Stomach (tissue), 9 donors: ENCODE results near the gene HOXD10. TPM values are rescaled to one million over a fixed set of nuclear protein-coding genes. Genes with fewer than 3 reads are reported as not detected.
A peak's percentile ranks its signal among the peaks of the same experiment; 100 is the strongest.

ENCODE experiments used
- DNase-seq, 2 donors: peaks; one replicate each; pipeline versions ENCODE4 v3.0.0 to v3.0.0-alpha.2; 2013 to 2019
- H3K27ac ChIP-seq, 5 donors: fragments of 200-600 bp in 4 of 5; sonication (generic) in 4 of 5; one replicate each; pipeline ENCODE4 v1.5.1; 2013 to 2019; ENCODE audit warnings: mild to moderate bottlenecking in 1 of 5, moderate library complexity in 1 of 5
- H3K27me3 ChIP-seq, 3 donors: fragments of 200-600 bp; sonication (generic); one replicate each; pipeline ENCODE4 v1.5.1; 2017 to 2019; ENCODE audit warnings: mixed run types in 1 of 3
- H3K36me3 ChIP-seq, 4 donors: fragments of 200-600 bp; sonication (generic); 1 replicate in 3 of 4; 2 replicates in 1 of 4; pipeline ENCODE4 v1.5.1; 2016 to 2019
- H3K4me1 ChIP-seq, 4 donors: fragments of 200-600 bp; sonication (generic); one replicate each; pipeline ENCODE4 v1.5.1; 2016 to 2019
- H3K4me3 ChIP-seq, 4 donors: fragments of 200-600 bp; sonication (generic) in 3 of 4; one replicate each; pipeline ENCODE4 v1.5.1; 2016 to 2019; ENCODE audit warnings: mild to moderate bottlenecking in 1 of 4
- H3K9me3 ChIP-seq, 4 donors: fragments of 200-600 bp; sonication (generic); one replicate each; pipeline ENCODE4 v1.5.1; 2016 to 2019
- EP300 ChIP-seq: sonication (generic); formaldehyde crosslinking; IDR thresholded peaks from one replicate; pipeline ENCODE4 v1.6.1; 2017; ENCODE audit warnings: antibody characterized with exemption
- POLR2A ChIP-seq, 4 donors: fragments of 450-650 bp; IDR thresholded peaks; one replicate each; pipeline ENCODE4 v1.6.1; 2016; ENCODE audit warnings: antibody characterized with exemption in 4 of 4, control low read depth in 2 of 4, mild to moderate bottlenecking in 1 of 4, moderate library complexity in 1 of 4
- POLR2AphosphoS5 ChIP-seq, 3 donors: sonication (generic); formaldehyde crosslinking; IDR thresholded peaks; one replicate each; pipeline ENCODE4 v1.6.1; 2016; ENCODE audit warnings: antibody characterized with exemption in 3 of 3
- WGBS, 5 donors: extraction: QIAGEN DNeasy Blood & Tissue Kit in 3 of 5; methylation state at CpG; one replicate each; pipeline versions ENCODE4 v1.1.5 to v1.1.7; 2013 to 2018; 5-methylcytosine and 5-hydroxymethylcytosine counted together
- intact Hi-C: fragments of 100-400 bp; cut with DNase I; formaldehyde crosslinking; loops from one replicate; pipeline ENCODE4 v1.15.1; 2023; ENCODE audit warnings: low total_unique reads
- polyA plus RNA-seq, 3 donors: library from polyadenylated mRNA; stranded (reverse); fragments of 200-250 nt; gene quantifications; one replicate each; pipeline ENCODE4 v1.2.3, GENCODE V29; 2013
- total RNA-seq, 5 donors: library from RNA; depleted of rRNA; stranded (reverse); fragments of >200 nt; gene quantifications; one replicate each; pipeline versions ENCODE4 v1.1.0 to v1.2.3, GENCODE V29; 2014 to 2016
- TF ChIP-seq, protein P1 (sequence below), 7 experiments: fragments of 450-650 bp in 4 of 7; fragments of 200-600 bp in 3 of 7; sonication (generic) in 3 of 7; IDR thresholded peaks; one replicate each; pipeline ENCODE4 v1.5.1; 2016 to 2019; ENCODE audit warnings: antibody characterized with exemption in 7 of 7, control low read depth in 2 of 7, mild to moderate bottlenecking in 1 of 7
- donor health status: healthy with polysubstance abuse.
- donor health status: Bipolar disorder and iron deficiency.
- donor health status: healthy.

The HOXD10 gene
- total and polyA plus RNA-seq, 8 donors = 2.6 TPM; not detected in 7

DNA sequence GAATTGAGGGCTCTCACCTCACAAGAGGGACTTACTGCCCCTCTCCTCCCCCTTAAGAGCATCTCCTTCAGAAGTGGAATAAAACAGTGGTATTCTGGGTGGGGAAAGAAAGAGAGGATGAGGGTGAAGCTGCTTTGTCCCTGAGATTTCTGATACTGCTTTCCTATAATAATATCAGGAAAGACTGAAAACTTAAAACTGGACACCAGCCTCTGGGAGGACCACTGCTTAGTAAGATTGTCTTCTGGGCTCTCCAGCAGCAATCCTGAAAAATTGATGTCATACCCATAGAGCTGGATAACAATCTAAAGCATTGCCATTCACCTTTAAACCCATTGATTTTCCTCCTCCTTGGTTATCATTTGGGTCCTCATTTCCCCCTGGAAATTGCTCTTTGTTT lies 30.1 kb downstream of the HOXD10 start:
- no peak for DNase-seq
- intact Hi-C loops = no loop called here
- H3K27me3 ChIP-seq = peaks cover 14 to 99% (median 88%) of the 10 kb centered on the region in 3 donors
- peaks cover 0 to 11% (median 1%) of the 10 kb centered on the region in 4 donors for H3K4me1 ChIP-seq
- H3K9me3 ChIP-seq = no peaks in the 10 kb centered on the region
- TF ChIP-seq POLR2A (IDR thresholded peaks at IDR 0.05) (no peak), EP300 (no peak), POLR2AphosphoS5 (IDR thresholded peaks at IDR 0.05) (no peak)
- TF ChIP-seq, protein P1, sequence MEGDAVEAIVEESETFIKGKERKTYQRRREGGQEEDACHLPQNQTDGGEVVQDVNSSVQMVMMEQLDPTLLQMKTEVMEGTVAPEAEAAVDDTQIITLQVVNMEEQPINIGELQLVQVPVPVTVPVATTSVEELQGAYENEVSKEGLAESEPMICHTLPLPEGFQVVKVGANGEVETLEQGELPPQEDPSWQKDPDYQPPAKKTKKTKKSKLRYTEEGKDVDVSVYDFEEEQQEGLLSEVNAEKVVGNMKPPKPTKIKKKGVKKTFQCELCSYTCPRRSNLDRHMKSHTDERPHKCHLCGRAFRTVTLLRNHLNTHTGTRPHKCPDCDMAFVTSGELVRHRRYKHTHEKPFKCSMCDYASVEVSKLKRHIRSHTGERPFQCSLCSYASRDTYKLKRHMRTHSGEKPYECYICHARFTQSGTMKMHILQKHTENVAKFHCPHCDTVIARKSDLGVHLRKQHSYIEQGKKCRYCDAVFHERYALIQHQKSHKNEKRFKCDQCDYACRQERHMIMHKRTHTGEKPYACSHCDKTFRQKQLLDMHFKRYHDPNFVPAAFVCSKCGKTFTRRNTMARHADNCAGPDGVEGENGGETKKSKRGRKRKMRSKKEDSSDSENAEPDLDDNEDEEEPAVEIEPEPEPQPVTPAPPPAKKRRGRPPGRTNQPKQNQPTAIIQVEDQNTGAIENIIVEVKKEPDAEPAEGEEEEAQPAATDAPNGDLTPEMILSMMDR (IDR thresholded peaks at IDR 0.05) = no peak
- no peaks in the 10 kb centered on the region for H3K36me3 ChIP-seq
- no peak overlapping the region for H3K4me3 ChIP-seq
- H3K27ac ChIP-seq = no peak overlapping the region

DNA sequence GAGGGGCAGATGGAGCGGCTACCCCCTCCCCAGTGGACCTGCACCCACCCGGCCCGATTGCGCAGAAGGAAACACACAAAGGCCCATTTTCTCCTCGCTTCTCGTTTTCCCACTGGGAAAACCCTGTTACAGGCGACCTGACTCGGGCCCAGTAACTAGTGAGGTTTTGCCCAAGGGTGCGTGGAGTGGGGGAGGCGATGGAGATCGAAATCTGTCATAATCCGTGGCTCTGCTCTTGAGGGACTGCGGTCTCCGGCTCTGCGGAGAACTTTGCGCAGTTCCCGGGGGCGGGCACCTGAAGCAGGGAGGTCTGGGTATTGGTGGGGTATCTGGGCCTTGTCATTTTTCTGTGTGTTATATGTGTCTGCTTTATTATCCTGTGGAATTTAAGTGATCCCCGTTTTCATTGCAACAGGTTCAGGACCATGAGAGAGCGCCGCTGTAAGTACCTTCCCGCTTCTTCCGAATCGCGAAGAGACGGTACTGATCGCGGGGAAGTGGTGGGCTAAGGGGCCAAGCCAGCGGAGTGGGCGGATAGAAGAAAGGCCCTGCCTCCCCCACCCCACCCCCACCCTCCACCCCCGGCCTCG lies 30.7 kb downstream of the HOXD10 start:
- H3K27me3 ChIP-seq = peaks cover 20 to 99% (median 90%) of the 10 kb centered on the region in 3 donors
- no peaks in the 10 kb centered on the region for H3K9me3 ChIP-seq
- TF ChIP-seq POLR2A (IDR thresholded peaks at IDR 0.05) (no peak), POLR2AphosphoS5 (IDR thresholded peaks at IDR 0.05) (no peak), EP300 (no peak)
- TF ChIP-seq, protein P1 (IDR thresholded peaks at IDR 0.05) = no peak
- no peak overlapping the region for H3K4me3 ChIP-seq
- H3K36me3 ChIP-seq = no peaks in the 10 kb centered on the region
- 15 to 25% (median 23%) methylated on average over 31 to 32 of the region's 32 CpGs for WGBS, 5 donors
- intact Hi-C loops = no loop called here
- peaks cover 0 to 17% (median 5%) of the 10 kb centered on the region in 4 donors for H3K4me1 ChIP-seq
- no peak overlapping the region for H3K27ac ChIP-seq
- DNase-seq = peak in 1 of 2 donors; percentile 13

DNA sequence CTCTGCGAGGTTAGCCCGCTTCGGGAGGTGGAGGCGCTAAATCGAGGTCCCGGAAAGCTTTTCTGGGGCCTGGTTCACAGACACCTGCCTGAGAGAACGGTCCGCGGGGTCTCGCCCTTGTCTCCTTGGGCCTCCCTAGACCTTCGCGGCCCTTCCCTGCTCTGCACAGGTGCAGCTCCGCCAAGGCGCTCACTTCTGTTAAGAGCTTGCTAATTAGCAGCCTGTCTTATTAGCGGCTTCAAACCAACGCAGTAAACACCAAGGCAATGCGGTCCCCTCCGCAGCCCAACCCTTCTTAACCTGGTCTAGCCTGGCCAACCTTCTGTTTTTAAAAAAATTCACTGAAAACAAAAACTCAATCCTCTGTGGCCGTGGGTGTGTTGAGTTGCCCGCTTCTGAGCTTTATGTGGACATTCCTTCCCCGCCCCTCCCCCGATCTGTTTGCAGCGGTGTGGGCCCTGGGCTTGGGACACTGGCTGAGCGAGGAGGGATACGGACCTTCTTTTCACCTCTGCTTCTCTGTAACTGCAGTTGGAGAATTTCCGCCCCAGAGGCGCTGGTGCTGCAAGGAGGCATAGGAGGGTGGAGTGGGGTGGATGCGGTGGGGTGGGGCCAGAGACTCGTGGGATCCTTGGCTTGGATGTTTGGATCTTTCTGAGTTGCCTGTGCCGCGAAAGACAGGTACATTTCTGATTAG lies 31.4 kb downstream of the HOXD10 start:
- Histone ChIP-seq H3K36me3 (no peaks in the 10 kb centered on the region), H3K27me3 (peaks cover 26 to 99% (median 90%) of the 10 kb centered on the region in 3 donors), H3K9me3 (no peaks in the 10 kb centered on the region), H3K27ac (no peak overlapping the region), H3K4me3 (no peak overlapping the region), H3K4me1 (peaks cover 0 to 22% (median 9%) of the 10 kb centered on the region in 4 donors)
- WGBS, 5 donors = 11 to 22% (median 15%) methylated on average over 28 to 31 of the region's 31 CpGs
- TF ChIP-seq POLR2AphosphoS5 (IDR thresholded peaks at IDR 0.05) = no peak
- intact Hi-C loops = no loop called here
- DNase-seq = peak in 1 of 2 donors; percentile 22

DNA sequence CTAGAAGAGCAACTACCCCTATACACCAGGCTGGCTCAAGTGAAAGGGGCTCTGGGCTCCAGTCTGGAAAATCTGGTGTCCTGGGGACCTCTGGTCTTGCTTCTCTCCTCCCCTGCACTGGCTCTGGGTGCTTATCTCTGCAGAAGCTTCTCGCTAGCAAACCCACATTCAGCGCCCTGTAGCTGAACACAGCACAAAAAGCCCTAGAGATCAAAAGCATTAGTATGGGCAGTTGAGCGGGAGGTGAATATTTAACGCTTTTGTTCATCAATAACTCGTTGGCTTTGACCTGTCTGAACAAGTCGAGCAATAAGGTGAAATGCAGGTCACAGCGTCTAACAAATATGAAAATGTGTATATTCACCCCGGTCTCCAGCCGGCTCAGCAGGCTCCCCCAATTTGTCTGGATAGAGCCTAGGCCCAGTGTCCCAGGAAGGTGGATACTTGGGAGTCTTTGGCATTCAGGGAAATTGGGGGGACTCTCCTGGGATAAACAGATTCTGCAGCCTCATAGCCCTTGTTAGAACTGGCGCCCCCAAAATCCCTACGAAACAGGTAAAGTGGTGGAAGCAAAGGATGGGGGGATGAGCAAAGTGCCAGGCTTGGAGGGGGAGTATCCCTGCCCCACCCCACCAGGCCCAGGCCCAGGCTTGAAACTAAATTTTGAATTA lies 32.3 kb downstream of the HOXD10 start:
- Histone ChIP-seq H3K27me3 (peaks cover 27 to 99% (median 91%) of the 10 kb centered on the region in 3 donors), H3K9me3 (no peaks in the 10 kb centered on the region), H3K4me1 (peaks cover 0 to 22% (median 9%) of the 10 kb centered on the region in 4 donors), H3K27ac (no peak overlapping the region), H3K36me3 (no peaks in the 10 kb centered on the region), H3K4me3 (no peak overlapping the region)
- peak in 1 of 2 donors; percentile 13 for DNase-seq
- 15 to 35% (median 20%) methylated on average over 10 to 11 of the region's 11 CpGs for WGBS, 5 donors
- TF ChIP-seq EP300 (no peak), POLR2A (IDR thresholded peaks at IDR 0.05) (no peak), POLR2AphosphoS5 (IDR thresholded peaks at IDR 0.05) (no peak)
- TF ChIP-seq, protein P1 (IDR thresholded peaks at IDR 0.05) = no peak
- intact Hi-C loops = no loop called here
